Calu3 (cell line): ENCODE results near the gene ARHGEF6. TPM values are rescaled to one million over a fixed set of nuclear protein-coding genes. Genes with fewer than 3 reads are reported as not detected.

Experiments
- BruUV-seq: library from RNA; stranded (reverse); fragments of 400-500 nt; replicated peaks from 2 replicates; lab custom pipeline; 2021; lab: Mats Ljungman, UMichigan
- CTCF ChIA-PET: fragments of 300-600 bp; sonication (Branson Sonifier 250); formaldehyde crosslinking; loops from one replicate; lab custom pipeline; 2022; ENCODE audit warnings: antibody characterized with exemption; lab: Charles Lee
- DNase-seq: peaks from one replicate; pipeline ENCODE4 v3.0.0; 2022
- H3K27ac Mint-ChIP-seq: one replicate; pipeline ENCODE4 v1.8.0; 2022; ENCODE audit warnings: mixed read lengths; ENCODE audit not compliant: unreplicated experiment
- H3K27me3 Mint-ChIP-seq: one replicate; pipeline ENCODE4 v1.8.0; 2022; ENCODE audit warnings: mixed read lengths; ENCODE audit not compliant: unreplicated experiment
- H3K36me3 Mint-ChIP-seq: one replicate; pipeline ENCODE4 v1.8.0; 2022; ENCODE audit warnings: mild to moderate bottlenecking, moderate library complexity, mixed read lengths; ENCODE audit not compliant: insufficient read depth, unreplicated experiment
- H3K4me1 Mint-ChIP-seq: one replicate; pipeline ENCODE4 v1.8.0; 2022; ENCODE audit warnings: mild to moderate bottlenecking, low read depth, mixed read lengths; ENCODE audit not compliant: unreplicated experiment
- H3K4me3 Mint-ChIP-seq: one replicate; pipeline ENCODE4 v1.8.0; 2022; ENCODE audit warnings: mild to moderate bottlenecking, low read depth, moderate library complexity, mixed read lengths; ENCODE audit not compliant: unreplicated experiment
- H3K9me3 Mint-ChIP-seq: one replicate; pipeline ENCODE4 v1.8.0; 2022; ENCODE audit warnings: low read depth, mixed read lengths; ENCODE audit not compliant: unreplicated experiment
- CTCF ChIP-seq: fragments of 200-600 bp; IDR thresholded peaks from one replicate; pipeline ENCODE4 v1.8.0; 2022; ENCODE audit warnings: antibody characterized with exemption; ENCODE audit not compliant: unreplicated experiment
- intact Hi-C: fragments of 100-400 bp; cut with micrococcal nuclease; formaldehyde crosslinking; loops from one replicate; pipeline ENCODE4 v1.10.0; 2022; ENCODE audit not compliant: unreplicated experiment
- total RNA-seq: library from RNA; stranded (reverse); gene quantifications from 2 replicates; pipeline ENCODE4 v1.2.3, GENCODE V29; 2022

Gene ARHGEF6
- total RNA-seq, 1 experiment from 2014 or later: 0.07 TPM

GRCh38 chrX:136692271-136692670, 88.5 kb downstream of the ARHGEF6 start:
- H3K4me3 Mint-ChIP-seq: no peak overlapping the region
- peaks cover 25% of the 10 kb centered on the region for H3K4me1 Mint-ChIP-seq
- peaks cover 3% of the 10 kb centered on the region for H3K9me3 Mint-ChIP-seq
- H3K27ac Mint-ChIP-seq: no peak overlapping the region
- BruUV-seq: no TSS peak
- no peak for DNase-seq
- TF ChIP-seq CTCF: no peak
- CTCF ChIA-PET: no interaction called here
- intact Hi-C loops: loop anchor here (5.0 to 10.0 kb wide), 3 partner anchors 295 to 667 kb away; no protein-coding TSS in a partner anchor
- no peaks in the 10 kb centered on the region for H3K36me3 Mint-ChIP-seq
- no peaks in the 10 kb centered on the region for H3K27me3 Mint-ChIP-seq

- no TSS peak for BruUV-seq
- no peak for DNase-seq
- Mint-ChIP-seq H3K27ac (no peak overlapping the region), H3K9me3 (peaks cover 3% of the 10 kb centered on the region), H3K4me3 (no peak overlapping the region), H3K4me1 (peaks cover 25% of the 10 kb centered on the region), H3K36me3 (no peaks in the 10 kb centered on the region), H3K27me3 (no peaks in the 10 kb centered on the region)
- intact Hi-C loops: loop anchor here (5.0 to 10.0 kb wide), 3 partner anchors 294 to 666 kb away; no protein-coding TSS in a partner anchor
- CTCF ChIA-PET: interaction anchor here (0.6 kb wide), 1 partner anchor 225 kb away, joined by 3 read pairs; no protein-coding TSS in a partner anchor
- TF ChIP-seq CTCF: no peak
These were observed 89.5 kb downstream of the ARHGEF6 start for GRCh38 chrX:136691028-136691809.

GRCh38 chrX:136689436-136689835, 91.3 kb downstream of the ARHGEF6 start:
- Mint-ChIP-seq H3K9me3 (peaks cover 3% of the 10 kb centered on the region), H3K4me1 (peaks cover 25% of the 10 kb centered on the region), H3K27me3 (no peaks in the 10 kb centered on the region), H3K4me3 (no peak overlapping the region), H3K27ac (no peak overlapping the region), H3K36me3 (no peaks in the 10 kb centered on the region)
- intact Hi-C loops: no loop called here
- no peak for TF ChIP-seq CTCF
- DNase-seq: no peak
- CTCF ChIA-PET: no interaction called here
- no TSS peak for BruUV-seq

- intact Hi-C loops: no loop called here
- peaks cover 3% of the 10 kb centered on the region for H3K9me3 Mint-ChIP-seq
- BruUV-seq: no TSS peak
- no peak for TF ChIP-seq CTCF
- H3K4me3 Mint-ChIP-seq: no peak overlapping the region
- no peak overlapping the region for H3K27ac Mint-ChIP-seq
- CTCF ChIA-PET: no interaction called here
- H3K4me1 Mint-ChIP-seq: peaks cover 25% of the 10 kb centered on the region
- DNase-seq: no peak
- no peaks in the 10 kb centered on the region for H3K27me3 Mint-ChIP-seq
- no peaks in the 10 kb centered on the region for H3K36me3 Mint-ChIP-seq
These were observed 93.3 kb downstream of the ARHGEF6 start for GRCh38 chrX:136687457-136687856.
